GM20000 (cell line): ENCODE measurements around the gene ENTPD1.
"Not testable (repeated sequence)": the region's sequence is repeated elsewhere in the genome, so short reads cannot be mapped to it uniquely, and the experiment has no call there.

Source experiments
- DNase-seq: peaks from one replicate; pipeline ENCODE4 v3.0.0; 2012; ENCODE audit warnings: low spot score
- CTCF ChIP-seq: IDR thresholded peaks from 2 replicates; pipeline ENCODE4 v1.5.1; 2012; ENCODE audit warnings: mild to moderate bottlenecking, control low read depth; ENCODE audit errors: extremely low read depth, missing control alignments

The ENTPD1 gene

DNA sequence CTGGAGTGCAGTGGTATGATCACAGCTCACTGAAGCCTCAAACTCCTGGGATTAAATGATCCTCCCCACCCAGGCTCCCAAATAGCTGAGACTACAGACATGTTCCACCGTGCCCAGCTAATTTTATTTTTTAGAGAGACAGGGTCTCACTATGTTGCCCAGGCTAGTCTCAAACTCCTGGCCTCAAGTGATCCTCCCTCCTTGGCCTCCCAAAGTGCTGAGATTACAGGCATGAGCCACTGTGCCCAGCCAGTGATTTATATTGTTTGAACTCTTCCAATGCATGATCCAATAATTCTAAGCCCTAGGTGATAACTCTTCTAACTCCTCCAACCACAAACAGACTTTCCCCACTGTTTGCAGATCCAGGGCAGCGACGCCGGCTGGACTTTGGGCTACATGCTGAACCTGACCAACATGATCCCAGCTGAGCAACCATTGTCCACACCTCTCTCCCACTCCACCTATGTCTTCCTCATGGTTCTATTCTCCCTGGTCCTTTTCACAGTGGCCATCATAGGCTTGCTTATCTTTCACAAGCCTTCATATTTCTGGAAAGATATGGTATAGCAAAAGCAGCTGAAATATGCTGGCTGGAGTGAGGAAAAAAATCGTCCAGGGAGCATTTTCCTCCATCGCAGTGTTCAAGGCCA, 110.0 kb downstream of the ENTPD1 start:
- no peak for DNase-seq
- no peak for TF ChIP-seq CTCF

GRCh38 chr10:95866467-95866842, 110.5 kb downstream of the ENTPD1 start:
- TF ChIP-seq CTCF: no peak
- DNase-seq: no peak

GRCh38 chr10:95867866-95868265, 111.9 kb downstream of the ENTPD1 start:
- TF ChIP-seq CTCF: no peak
- DNase-seq: no peak

GRCh38 chr10:95872158-95872711, 116.3 kb downstream of the ENTPD1 start:
- DNase-seq: no peak
- no peak for TF ChIP-seq CTCF

GRCh38 chr10:95873139-95873538, 117.2 kb downstream of the ENTPD1 start:
- DNase-seq: no peak

DNA sequence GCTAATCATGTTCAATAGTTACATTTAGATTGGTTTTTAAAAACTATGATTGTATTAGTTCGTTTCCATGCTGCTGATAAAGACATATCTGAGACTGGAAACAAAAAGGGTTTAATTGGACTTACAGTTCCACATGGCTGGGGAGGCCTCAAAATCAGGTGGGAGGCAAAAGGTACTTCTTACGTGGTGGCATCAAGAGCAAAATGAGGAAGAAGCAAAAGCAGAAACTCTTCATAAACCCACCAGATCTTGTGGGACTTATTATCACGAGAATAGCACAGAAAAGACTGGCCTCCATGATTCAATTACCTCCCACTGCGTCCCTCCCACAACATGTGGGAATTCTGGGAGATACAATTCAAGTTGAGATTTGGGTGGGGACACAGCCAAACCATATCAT, 117.7 kb downstream of the ENTPD1 start:
- TF ChIP-seq CTCF: no peak
- DNase-seq: no peak

More at GRCh38 chr10:95873139-95873538, 117.2 kb downstream of the ENTPD1 start:
- no peak for TF ChIP-seq CTCF

DNA sequence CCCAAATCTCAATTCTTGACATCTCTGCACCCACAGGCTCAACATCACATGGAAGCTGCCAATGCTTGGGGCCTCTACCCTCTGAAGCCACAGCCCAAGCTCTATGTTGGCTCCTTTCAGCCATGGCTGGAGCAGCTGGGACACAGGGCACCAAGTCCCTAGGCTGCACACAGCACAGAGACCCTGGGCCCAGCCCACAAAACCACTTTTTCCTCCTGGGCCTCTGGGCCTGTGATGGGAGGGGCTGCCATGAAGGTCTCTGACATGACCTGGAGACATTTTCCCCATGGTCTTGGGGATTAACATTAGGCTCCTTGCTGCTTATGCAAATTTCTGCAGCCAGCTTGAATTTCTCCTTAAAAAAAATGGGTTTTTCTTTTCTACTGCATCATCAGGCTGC, 118.8 kb downstream of the ENTPD1 start:
- not testable (repeated sequence) for DNase-seq

GRCh38 chr10:95876756-95877155, 120.8 kb downstream of the ENTPD1 start:
- no peak for DNase-seq
- TF ChIP-seq CTCF: no peak
